ENCODE results near the gene TTN.
"Not testable (repeated sequence)": the region's sequence is repeated elsewhere in the genome, so short reads cannot be mapped to it uniquely, and the experiment has no call there.

The TTN gene

DNA sequence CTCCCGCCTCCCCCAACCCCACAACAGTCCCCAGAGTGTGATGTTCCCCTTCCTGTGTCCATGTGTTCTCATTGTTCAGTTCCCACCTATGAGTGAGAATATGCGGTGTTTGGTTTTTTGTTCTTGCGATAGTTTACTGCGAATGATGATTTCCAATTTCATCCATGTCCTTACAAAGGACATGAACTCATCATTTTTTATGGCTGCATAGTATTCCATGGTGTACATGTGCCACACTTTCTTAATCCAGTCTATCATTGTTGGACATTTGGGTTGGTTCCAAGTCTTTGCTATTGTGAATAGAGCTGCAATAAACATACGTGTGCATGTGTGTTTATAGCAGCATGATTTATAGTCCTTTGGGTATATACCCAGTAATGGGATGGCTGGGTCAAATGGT is 282.2 kb downstream of the TTN start:
- H3K27me3 ChIP-seq (ENCODE audit: insufficient read depth, low read length, poor library complexity); H3K4me1 ChIP-seq (ENCODE audit: control insufficient read depth, low read depth, low read length): not testable (repeated sequence)
- no CpG with 5 or more reads among the region's 5 CpGs for WGBS (ENCODE audit: extremely low coverage, insufficient coverage, low lambda C conversion rate)

GRCh38 chr2:178523596-178524134 is 283.6 kb downstream of the TTN start:
- Histone ChIP-seq H3K4me1 (ENCODE audit: control insufficient read depth, low read depth, low read length) (no peaks in the 10 kb centered on the region), H2BK5ac (ENCODE audit: low read length) (no peak overlapping the region), H3K27me3 (ENCODE audit: insufficient read depth, low read length, poor library complexity) (no peaks in the 10 kb centered on the region), H3K79me2 (ENCODE audit: control insufficient read depth, insufficient read depth, low read length) (peaks cover 17% of the 10 kb centered on the region), H2BK15ac (replicated peaks; ENCODE audit: low read depth) (no peak overlapping the region), H3K4me3 (ENCODE audit: low read length) (peak overlapping the region; percentile 85), H3K23ac (ENCODE audit: low read length) (no peak overlapping the region), H2BK120ac (ENCODE audit: low read depth, low read length) (no peak overlapping the region), H3K36me3 (ENCODE audit: control insufficient read depth, insufficient read depth, low read length) (no peaks in the 10 kb centered on the region), H3K79me1 (ENCODE audit: low read length) (peaks cover 10% of the 10 kb centered on the region), H3K27ac (ENCODE audit: low read depth, low read length) (no peak overlapping the region), H2AK5ac (ENCODE audit: low read length) (no peak overlapping the region), H3K18ac (ENCODE audit: low read length) (no peak overlapping the region), H3K56ac (ENCODE audit: low read length) (peak overlapping the region; percentile 96), H4K5ac (ENCODE audit: low read length) (no peak overlapping the region), H4K8ac (ENCODE audit: low read depth, low read length) (no peak overlapping the region), H3K4ac (ENCODE audit: low read depth, low read length) (no peak overlapping the region), H3K4me2 (ENCODE audit: low read length) (peak overlapping the region; percentile 58), H3K9ac (ENCODE audit: low read length) (peak overlapping the region; percentile 94)
- peak; percentile 17 for DNase-seq
- no CpG with 5 or more reads among the region's 8 CpGs for WGBS (ENCODE audit: extremely low coverage, insufficient coverage, low lambda C conversion rate)

More for the DNA sequence above, 282.2 kb downstream of the TTN start:
- H2BK15ac ChIP-seq (replicated peaks; ENCODE audit: low read depth); H3K79me1 ChIP-seq (ENCODE audit: low read length); H2BK5ac ChIP-seq (ENCODE audit: low read length); DNase-seq; H3K36me3 ChIP-seq (ENCODE audit: control insufficient read depth, insufficient read depth, low read length); H3K9ac ChIP-seq (ENCODE audit: low read length); H3K4me2 ChIP-seq (ENCODE audit: low read length); H2BK120ac ChIP-seq (ENCODE audit: low read depth, low read length); H3K23ac ChIP-seq (ENCODE audit: low read length); H3K27ac ChIP-seq (ENCODE audit: low read depth, low read length); H3K56ac ChIP-seq (ENCODE audit: low read length); H4K8ac ChIP-seq (ENCODE audit: low read depth, low read length); H3K4me3 ChIP-seq (ENCODE audit: low read length); H2AK5ac ChIP-seq (ENCODE audit: low read length); H3K18ac ChIP-seq (ENCODE audit: low read length); H4K5ac ChIP-seq (ENCODE audit: low read length); H3K4ac ChIP-seq (ENCODE audit: low read depth, low read length): not testable (repeated sequence)
- peaks cover 17% of the 10 kb centered on the region for H3K79me2 ChIP-seq (ENCODE audit: control insufficient read depth, insufficient read depth, low read length)

GRCh38 chr2:178522950-178523595 is 284.1 kb downstream of the TTN start:
- Histone ChIP-seq H3K27me3 (ENCODE audit: insufficient read depth, low read length, poor library complexity) (no peaks in the 10 kb centered on the region), H2BK5ac (ENCODE audit: low read length) (no peak overlapping the region), H2AK5ac (ENCODE audit: low read length) (no peak overlapping the region), H3K4me1 (ENCODE audit: control insufficient read depth, low read depth, low read length) (no peaks in the 10 kb centered on the region), H3K56ac (ENCODE audit: low read length) (peak overlapping the region; percentile 96), H3K4me2 (ENCODE audit: low read length) (peak overlapping the region; percentile 58), H2BK15ac (replicated peaks; ENCODE audit: low read depth) (no peak overlapping the region), H3K36me3 (ENCODE audit: control insufficient read depth, insufficient read depth, low read length) (no peaks in the 10 kb centered on the region), H3K79me2 (ENCODE audit: control insufficient read depth, insufficient read depth, low read length) (peaks cover 15% of the 10 kb centered on the region), H3K9ac (ENCODE audit: low read length) (peak overlapping the region; percentile 94), H4K8ac (ENCODE audit: low read depth, low read length) (no peak overlapping the region), H4K5ac (ENCODE audit: low read length) (no peak overlapping the region), H3K4me3 (ENCODE audit: low read length) (peak overlapping the region; percentile 85), H2BK120ac (ENCODE audit: low read depth, low read length) (no peak overlapping the region), H3K4ac (ENCODE audit: low read depth, low read length) (no peak overlapping the region), H3K79me1 (ENCODE audit: low read length) (peaks cover 10% of the 10 kb centered on the region), H3K23ac (ENCODE audit: low read length) (no peak overlapping the region), H3K18ac (ENCODE audit: low read length) (no peak overlapping the region), H3K27ac (ENCODE audit: low read depth, low read length) (no peak overlapping the region)
- peak; percentile 96 for DNase-seq
- no CpG with 5 or more reads among the region's 25 CpGs for WGBS (ENCODE audit: extremely low coverage, insufficient coverage, low lambda C conversion rate)

- Histone ChIP-seq H2BK5ac (ENCODE audit: low read length) (no peak overlapping the region), H3K4ac (ENCODE audit: low read depth, low read length) (no peak overlapping the region), H3K23ac (ENCODE audit: low read length) (no peak overlapping the region), H4K8ac (ENCODE audit: low read depth, low read length) (no peak overlapping the region), H3K27me3 (ENCODE audit: insufficient read depth, low read length, poor library complexity) (no peaks in the 10 kb centered on the region), H3K79me1 (ENCODE audit: low read length) (peaks cover 8% of the 10 kb centered on the region), H3K36me3 (ENCODE audit: control insufficient read depth, insufficient read depth, low read length) (no peaks in the 10 kb centered on the region), H3K18ac (ENCODE audit: low read length) (no peak overlapping the region), H3K79me2 (ENCODE audit: control insufficient read depth, insufficient read depth, low read length) (peaks cover 11% of the 10 kb centered on the region), H3K56ac (ENCODE audit: low read length) (no peak overlapping the region), H3K4me1 (ENCODE audit: control insufficient read depth, low read depth, low read length) (no peaks in the 10 kb centered on the region), H2BK15ac (replicated peaks; ENCODE audit: low read depth) (no peak overlapping the region), H3K9ac (ENCODE audit: low read length) (no peak overlapping the region), H3K4me2 (ENCODE audit: low read length) (no peak overlapping the region), H3K4me3 (ENCODE audit: low read length) (no peak overlapping the region), H4K5ac (ENCODE audit: low read length) (no peak overlapping the region), H2AK5ac (ENCODE audit: low read length) (no peak overlapping the region), H2BK120ac (ENCODE audit: low read depth, low read length) (no peak overlapping the region), H3K27ac (ENCODE audit: low read depth, low read length) (no peak overlapping the region)
- DNase-seq: no peak
- no CpG with 5 or more reads among the region's 11 CpGs for WGBS (ENCODE audit: extremely low coverage, insufficient coverage, low lambda C conversion rate)
Observed at GRCh38 chr2:178521304-178522150, 285.7 kb downstream of the TTN start.

DNA sequence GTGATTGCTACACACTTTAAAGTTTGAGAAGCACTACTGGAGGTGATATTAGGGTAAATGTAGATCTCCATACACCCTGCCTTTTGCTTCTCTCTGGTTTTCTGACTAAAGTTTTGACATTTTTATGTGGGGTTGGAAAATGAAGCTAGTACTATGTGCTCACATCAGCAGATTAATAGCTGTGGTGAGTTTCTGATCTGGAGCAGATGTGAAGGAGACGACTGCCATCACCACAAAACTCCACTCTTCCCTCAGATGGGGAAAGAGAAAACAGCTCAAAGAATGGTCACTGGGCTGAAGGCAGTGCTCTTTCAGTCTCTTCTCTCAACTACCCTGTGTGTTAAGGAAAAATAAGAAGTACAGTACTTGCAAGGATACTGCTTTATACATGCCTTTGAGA is 289.7 kb downstream of the TTN start:
- Histone ChIP-seq H4K8ac (ENCODE audit: low read depth, low read length) (no peak overlapping the region), H3K79me1 (ENCODE audit: low read length) (no peaks in the 10 kb centered on the region), H2AK5ac (ENCODE audit: low read length) (no peak overlapping the region), H3K23ac (ENCODE audit: low read length) (no peak overlapping the region), H2BK120ac (ENCODE audit: low read depth, low read length) (no peak overlapping the region), H3K18ac (ENCODE audit: low read length) (no peak overlapping the region), H2BK5ac (ENCODE audit: low read length) (no peak overlapping the region), H3K9ac (ENCODE audit: low read length) (no peak overlapping the region), H3K79me2 (ENCODE audit: control insufficient read depth, insufficient read depth, low read length) (no peaks in the 10 kb centered on the region), H3K4me2 (ENCODE audit: low read length) (no peak overlapping the region), H3K56ac (ENCODE audit: low read length) (no peak overlapping the region), H3K4ac (ENCODE audit: low read depth, low read length) (no peak overlapping the region), H3K4me1 (ENCODE audit: control insufficient read depth, low read depth, low read length) (no peaks in the 10 kb centered on the region), H3K36me3 (ENCODE audit: control insufficient read depth, insufficient read depth, low read length) (no peaks in the 10 kb centered on the region), H3K27ac (ENCODE audit: low read depth, low read length) (no peak overlapping the region), H3K4me3 (ENCODE audit: low read length) (no peak overlapping the region), H4K5ac (ENCODE audit: low read length) (no peak overlapping the region), H3K27me3 (ENCODE audit: insufficient read depth, low read length, poor library complexity) (no peaks in the 10 kb centered on the region), H2BK15ac (replicated peaks; ENCODE audit: low read depth) (no peak overlapping the region)
- no peak for DNase-seq
- no CpG with 5 or more reads among the region's 1 CpG for WGBS (ENCODE audit: extremely low coverage, insufficient coverage, low lambda C conversion rate)
